NCI-H460 (cell line): Measurements from ENCODE around the gene DCPS. TPM values are rescaled to one million over a fixed set of nuclear protein-coding genes. Genes with fewer than 3 reads are reported as not detected.
"Not testable (repeated sequence)": the region's sequence is repeated elsewhere in the genome, so short reads cannot be mapped to it uniquely, and the experiment has no call there.

Source experiments
- DNase-seq: peaks from one replicate; pipeline ENCODE4 v3.0.0-alpha.2; 2016; ENCODE audit warnings: low read depth; ENCODE audit errors: extremely low read depth
- total RNA-seq: library from RNA; depleted of rRNA; stranded (reverse); fragments of >200 nt; shearing (Covaris generic); gene quantifications from 2 replicates; pipeline ENCODE4 v1.2.3, GENCODE V29; 2014

DCPS gene
- total RNA-seq, 1 experiment from 2014 or later: 35.9 TPM

DNA sequence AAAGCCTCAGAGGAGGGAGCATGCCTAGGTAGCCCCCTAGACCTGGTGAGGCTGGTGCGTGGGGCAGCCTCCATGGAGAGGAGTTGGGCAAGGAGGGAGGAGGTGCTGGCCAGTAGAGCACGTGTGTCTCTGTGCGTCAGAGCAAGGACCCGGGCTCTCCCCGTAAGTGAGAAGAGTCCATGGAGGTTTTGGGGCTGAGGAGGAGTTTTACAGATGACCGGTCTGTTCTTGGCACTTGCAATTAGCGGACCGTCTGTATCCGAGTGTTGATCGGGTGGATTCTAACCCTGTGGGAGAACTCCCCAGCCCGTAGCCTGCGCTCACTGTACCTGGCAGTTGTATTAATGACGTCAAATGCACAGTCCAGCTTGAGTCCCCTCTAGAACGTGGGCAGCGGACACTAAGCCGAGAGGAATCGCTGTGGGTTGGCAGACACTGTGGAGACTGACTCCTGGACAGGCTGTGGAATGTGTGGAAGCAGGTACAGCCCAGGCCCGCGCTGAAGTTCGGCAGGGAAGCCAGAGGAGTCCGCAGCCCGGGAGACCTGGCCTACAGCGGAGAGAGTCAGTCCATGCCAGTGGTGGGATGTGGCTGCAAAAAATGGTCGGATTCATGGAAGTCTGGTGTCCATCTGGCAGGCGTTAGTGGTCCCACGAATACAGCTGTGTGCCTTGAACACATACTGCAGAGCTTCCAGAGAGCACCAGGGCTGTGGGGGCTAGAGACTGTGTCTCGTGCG is 70.9 kb downstream of the DCPS start:
- not testable (repeated sequence) for DNase-seq

GRCh38 chr11:126375726-126376125 is 71.9 kb downstream of the DCPS start:
- DNase-seq: no peak

GRCh38 chr11:126378763-126379162 is 74.9 kb downstream of the DCPS start:
- no peak for DNase-seq

GRCh38 chr11:126380909-126381308 is 77.0 kb downstream of the DCPS start:
- no peak for DNase-seq

DNA sequence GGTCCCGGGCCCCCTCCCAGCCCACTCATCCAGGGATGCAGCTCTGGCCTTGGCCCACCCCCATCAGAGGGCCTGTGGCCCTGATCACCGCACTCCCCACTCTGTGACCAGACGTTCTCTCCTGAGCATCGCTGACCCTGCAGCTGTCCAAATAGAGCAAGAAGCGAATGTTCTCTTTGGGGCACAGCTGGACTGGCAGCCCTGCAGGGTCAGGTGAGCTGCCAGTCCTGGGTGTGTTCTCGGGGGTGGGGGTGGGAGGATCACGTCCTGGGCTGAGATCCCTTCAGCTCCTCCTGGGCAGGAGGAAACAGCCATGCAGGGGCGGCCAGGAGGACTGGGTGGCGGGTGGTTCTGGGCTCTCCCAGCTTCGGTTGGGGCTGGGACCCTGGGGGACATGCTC is 78.1 kb downstream of the DCPS start:
- not testable (repeated sequence) for DNase-seq

GRCh38 chr11:126382641-126383040 is 78.8 kb downstream of the DCPS start:
- not testable (repeated sequence) for DNase-seq

GRCh38 chr11:126383339-126384335 is 79.8 kb downstream of the DCPS start:
- no peak for DNase-seq

DNA sequence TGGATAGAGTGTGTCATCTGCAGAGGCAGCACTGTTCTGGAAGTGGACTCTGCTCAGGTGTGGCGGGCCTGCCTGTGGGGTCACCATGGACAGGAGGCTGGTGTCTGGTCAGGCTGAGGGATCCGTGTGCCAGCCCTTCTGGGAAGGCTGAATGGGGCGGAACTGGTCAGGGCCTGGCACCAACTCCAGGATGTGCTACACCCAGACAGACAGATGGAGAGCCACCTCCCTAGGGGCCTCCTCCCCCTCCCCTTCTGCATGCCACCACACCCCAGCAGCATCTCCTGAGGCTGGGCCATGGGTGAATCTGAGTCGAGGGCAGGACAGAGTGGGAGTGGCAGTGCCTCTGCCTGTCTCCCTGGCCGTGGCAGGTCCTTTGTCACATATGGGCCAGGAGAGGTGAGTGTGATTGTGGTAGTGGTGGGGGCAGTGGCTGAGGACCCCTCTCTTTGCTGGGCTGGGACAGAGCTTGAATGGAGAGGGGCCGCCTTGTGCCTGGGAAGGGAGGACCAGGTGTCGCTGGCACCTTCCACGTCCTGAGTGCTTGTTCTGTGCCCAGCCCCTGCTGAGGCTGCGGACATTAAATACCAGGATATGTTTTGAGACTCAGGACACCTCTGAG is 80.7 kb downstream of the DCPS start:
- no peak for DNase-seq

DNA sequence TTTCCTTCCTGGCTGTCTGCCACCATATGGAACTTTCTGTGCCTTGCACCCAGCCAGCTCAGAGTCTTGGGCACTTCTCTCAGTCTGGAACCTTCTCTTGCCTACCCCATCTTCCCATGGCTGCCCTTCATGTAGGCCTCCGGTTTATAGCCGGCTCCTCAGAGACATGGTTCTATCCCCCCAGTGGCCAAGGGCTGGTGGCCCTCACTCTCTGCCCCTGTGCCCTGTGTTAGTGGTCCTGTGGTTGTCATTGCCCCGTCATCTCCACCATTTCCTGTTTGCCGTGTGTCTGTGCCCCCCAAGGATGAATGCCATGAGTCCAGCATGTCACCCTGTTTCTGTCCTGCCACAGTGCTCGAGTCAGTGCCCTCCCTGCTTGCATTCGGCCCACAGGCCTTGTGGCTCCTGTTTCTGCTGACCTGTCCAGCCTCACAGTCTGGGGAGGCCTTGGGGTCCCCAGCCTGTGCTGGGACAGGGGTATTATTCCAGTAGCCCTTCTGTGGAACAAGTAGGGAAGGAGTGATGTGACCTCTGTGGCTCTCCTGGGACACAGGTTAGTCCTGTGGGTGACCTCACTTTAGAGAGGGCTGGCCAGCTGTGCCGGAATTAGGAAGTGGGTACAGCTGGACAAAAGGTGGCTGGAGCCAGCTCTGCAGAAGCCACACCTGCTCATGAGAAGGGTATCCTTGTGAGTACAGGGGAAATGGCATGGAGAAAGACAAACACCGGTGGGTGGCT is 82.3 kb downstream of the DCPS start:
- no peak for DNase-seq

GRCh38 chr11:126386729-126387071 is 82.8 kb downstream of the DCPS start:
- not testable (repeated sequence) for DNase-seq

DNA sequence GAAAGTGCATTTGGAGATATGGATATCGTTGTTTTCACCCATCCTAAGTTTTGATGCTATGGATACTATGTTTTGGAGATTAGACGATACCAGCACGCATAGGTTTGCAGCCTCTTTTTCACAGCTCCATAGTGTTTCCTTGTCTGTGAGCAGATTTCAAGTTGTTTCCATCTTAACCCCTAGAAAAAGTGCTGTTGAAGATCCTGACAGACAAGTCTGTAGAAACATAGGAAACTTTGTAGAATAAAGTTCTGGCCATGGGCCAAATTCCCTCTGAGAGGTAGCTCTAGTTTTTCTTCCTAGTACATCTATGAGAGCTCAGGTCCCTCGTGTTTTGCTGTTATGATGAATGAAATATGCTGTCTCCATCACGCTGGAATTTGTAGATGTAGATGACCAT is 84.0 kb downstream of the DCPS start:
- no peak for DNase-seq

GRCh38 chr11:126390272-126390867 is 86.5 kb downstream of the DCPS start:
- no peak for DNase-seq

DNA sequence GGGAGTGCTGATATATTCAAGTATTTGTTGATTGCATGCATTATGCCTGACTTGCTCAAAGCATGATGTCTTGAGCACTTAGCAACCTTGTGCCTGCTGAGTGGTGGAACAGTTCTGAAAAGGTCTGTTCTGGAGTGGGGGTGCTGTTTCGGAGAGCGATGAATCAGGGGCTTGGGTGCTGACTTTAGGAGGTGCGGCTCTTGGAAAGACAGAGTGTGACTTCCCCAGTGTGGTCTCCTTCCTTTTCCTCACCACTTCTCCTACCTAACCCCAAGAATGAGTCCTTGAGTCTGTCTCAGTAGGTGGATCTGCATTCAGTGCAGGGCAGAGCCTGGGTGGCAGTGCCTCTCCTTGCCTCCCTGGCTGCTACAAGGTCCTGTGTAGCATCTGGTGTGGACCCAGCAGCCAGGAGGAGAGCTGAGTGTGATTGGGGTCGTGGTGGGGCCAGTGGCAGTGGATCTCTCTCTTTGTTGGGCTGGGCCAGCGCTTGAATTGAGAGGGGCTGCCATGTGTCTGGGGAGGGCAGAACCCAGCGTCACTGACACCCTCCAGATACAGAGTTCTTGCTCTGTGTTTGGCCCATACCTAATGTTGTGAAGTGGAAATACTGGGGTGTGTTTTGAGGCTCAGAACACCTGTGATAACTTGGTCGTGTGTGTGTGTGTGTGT is 87.6 kb downstream of the DCPS start:
- no peak for DNase-seq

- DNase-seq: no peak
These were observed 88.2 kb downstream of the DCPS start for GRCh38 chr11:126391970-126392632.

GRCh38 chr11:126392633-126393013 is 88.8 kb downstream of the DCPS start:
- no peak for DNase-seq

DNA sequence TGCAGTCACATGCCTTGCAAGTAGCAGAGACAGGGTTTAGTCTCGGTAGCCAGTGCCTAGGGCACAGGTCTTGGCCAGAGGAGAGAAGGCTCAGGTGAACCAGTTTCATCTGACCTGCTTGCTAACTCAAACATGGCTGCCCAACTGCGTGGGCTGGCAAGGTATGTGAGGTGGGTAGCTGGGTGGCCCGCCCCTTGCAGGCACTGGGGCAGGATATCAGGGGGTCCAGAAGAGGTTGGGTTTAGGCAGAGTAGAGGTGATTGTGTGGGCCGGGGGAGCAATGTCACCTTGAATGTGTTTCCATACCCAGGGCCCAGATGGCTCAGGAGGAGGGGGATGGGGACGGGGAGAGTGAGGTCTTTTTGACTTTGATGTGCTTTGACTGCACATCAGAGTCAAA is 89.3 kb downstream of the DCPS start:
- no peak for DNase-seq

DNA sequence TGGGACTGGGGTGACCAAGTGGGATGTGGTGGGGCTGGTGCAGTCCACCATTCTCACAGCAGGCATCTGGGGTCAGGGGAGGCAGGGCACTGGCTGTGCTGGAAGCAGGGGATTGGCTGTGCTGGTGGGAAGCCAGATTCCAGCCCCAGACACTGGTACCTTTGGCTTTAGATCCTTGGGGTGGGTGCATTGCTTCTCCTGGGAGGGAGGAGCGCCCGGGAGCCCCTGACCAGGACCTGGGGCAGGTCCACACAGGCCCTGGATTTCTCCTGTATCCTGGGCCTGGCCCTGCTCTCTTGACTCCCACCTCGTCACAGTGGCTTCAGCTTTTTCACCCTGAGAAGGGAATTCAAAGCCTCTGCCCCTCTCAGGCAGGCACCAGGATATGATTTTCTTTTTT is 90.2 kb downstream of the DCPS start:
- no peak for DNase-seq

GRCh38 chr11:126394634-126395072 is 90.8 kb downstream of the DCPS start:
- not testable (repeated sequence) for DNase-seq
